Measurements from ENCODE around the gene MOV10. TPM values are rescaled to one million over a fixed set of nuclear protein-coding genes. Genes with fewer than 3 reads are reported as not detected.

Gene MOV10
- total RNA-seq, 2 donors from 2014 or later, result 76.8 to 80.8 TPM

- peak within 1 kb of the TSS; percentile 80 to 86 for H3K4me3 Mint-ChIP-seq
- peak; percentile 74 to 77 for ATAC-seq (replicated peaks in 1 of 2)
- H3K9me3 Mint-ChIP-seq, result no peaks in the 10 kb centered on the region
- H3K4me1 Mint-ChIP-seq (ENCODE audit: low read depth), result peaks cover 57% of the 10 kb centered on the region
- peak; percentile 70 to 74 for DNase-seq
- peaks cover 9% of the 10 kb centered on the region for H3K27me3 Mint-ChIP-seq (ENCODE audit: low read depth)
- peaks cover 5 to 9% of the 10 kb centered on the region in 2 donors for H3K36me3 Mint-ChIP-seq (ENCODE audit: insufficient read depth in 2 of 2)
- peak within 1 kb of the TSS; percentile 66 for H3K27ac Mint-ChIP-seq
Measured at GRCh38 chr1:112706505-112707220, 32.2 kb downstream of the MOV10 start, which contains the start of gene RHOC. Gene RHOC (minus strand): TSS chr1:112707127. CDS start chr1:112703799, 3,328 bp downstream.

- H3K36me3 Mint-ChIP-seq (ENCODE audit: insufficient read depth in 2 of 2), result peaks cover 2% of the 10 kb centered on the region in 2 donors
- peak; percentile 79 to 84 for DNase-seq
- H3K9me3 Mint-ChIP-seq, result no peaks in the 10 kb centered on the region
- peaks cover 50% of the 10 kb centered on the region for H3K4me1 Mint-ChIP-seq (ENCODE audit: low read depth)
- peaks cover 9% of the 10 kb centered on the region for H3K27me3 Mint-ChIP-seq (ENCODE audit: low read depth)
- H3K27ac Mint-ChIP-seq, result peak overlapping the region; percentile 66
- H3K4me3 Mint-ChIP-seq, result peak overlapping the region; percentile 80 to 82
- peak; percentile 66 to 70 for ATAC-seq (replicated peaks in 1 of 2)
Measured at GRCh38 chr1:112707221-112708001, 33.0 kb downstream of the MOV10 start.

GRCh38 chr1:112708002-112708448, 33.6 kb downstream of the MOV10 start:
- DNase-seq, result no peak
- peak overlapping the region; percentile 80 to 82 for H3K4me3 Mint-ChIP-seq
- H3K36me3 Mint-ChIP-seq (ENCODE audit: insufficient read depth in 2 of 2), result peaks cover 0 to 2% of the 10 kb centered on the region in 2 donors
- H3K27me3 Mint-ChIP-seq (ENCODE audit: low read depth), result peaks cover 9% of the 10 kb centered on the region
- no peak for ATAC-seq (replicated peaks in 1 of 2)
- no peaks in the 10 kb centered on the region for H3K9me3 Mint-ChIP-seq
- no peak overlapping the region for H3K27ac Mint-ChIP-seq
- peaks cover 46% of the 10 kb centered on the region for H3K4me1 Mint-ChIP-seq (ENCODE audit: low read depth)

- DNase-seq, result no peak
- peaks cover 0 to 2% of the 10 kb centered on the region in 2 donors for H3K36me3 Mint-ChIP-seq (ENCODE audit: insufficient read depth in 2 of 2)
- H3K27ac Mint-ChIP-seq, result no peak overlapping the region
- H3K4me3 Mint-ChIP-seq, result peak overlapping the region in 1 of 2 donors; percentile 82
- ATAC-seq (replicated peaks in 1 of 2), result no peak
- H3K27me3 Mint-ChIP-seq (ENCODE audit: low read depth), result peaks cover 12% of the 10 kb centered on the region
- peaks cover 43% of the 10 kb centered on the region for H3K4me1 Mint-ChIP-seq (ENCODE audit: low read depth)
- no peaks in the 10 kb centered on the region for H3K9me3 Mint-ChIP-seq
Measured at GRCh38 chr1:112708489-112708888, 34.0 kb downstream of the MOV10 start.

- DNase-seq (no peak), ATAC-seq (replicated peaks in 1 of 2) (no peak)
- Mint-ChIP-seq H3K4me3 (no peak overlapping the region), H3K27ac (no peak overlapping the region), H3K9me3 (no peaks in the 10 kb centered on the region), H3K36me3 (ENCODE audit: insufficient read depth in 2 of 2) (peaks cover 0 to 2% of the 10 kb centered on the region in 2 donors), H3K4me1 (ENCODE audit: low read depth) (peaks cover 28% of the 10 kb centered on the region), H3K27me3 (ENCODE audit: low read depth) (peaks cover 25% of the 10 kb centered on the region)
Measured at GRCh38 chr1:112710159-112710558, 35.7 kb downstream of the MOV10 start.

- DNase-seq (no peak), ATAC-seq (replicated peaks in 1 of 2) (no peak)
- H3K27ac Mint-ChIP-seq, result no peak overlapping the region
Measured at GRCh38 chr1:112710586-112710985, 36.1 kb downstream of the MOV10 start.

GRCh38 chr1:112711041-112711440, 36.6 kb downstream of the MOV10 start:
- H3K27me3 Mint-ChIP-seq (ENCODE audit: low read depth), result peaks cover 25% of the 10 kb centered on the region
- H3K4me1 Mint-ChIP-seq (ENCODE audit: low read depth), result peaks cover 26% of the 10 kb centered on the region
- H3K27ac Mint-ChIP-seq, result no peak overlapping the region
- H3K4me3 Mint-ChIP-seq, result no peak overlapping the region
- no peaks in the 10 kb centered on the region for H3K9me3 Mint-ChIP-seq
- no peak for DNase-seq
- peaks cover 0 to 2% of the 10 kb centered on the region in 2 donors for H3K36me3 Mint-ChIP-seq (ENCODE audit: insufficient read depth in 2 of 2)
- ATAC-seq (replicated peaks in 1 of 2), result no peak

More at GRCh38 chr1:112710586-112710985, 36.1 kb downstream of the MOV10 start:
- Mint-ChIP-seq H3K4me1 (ENCODE audit: low read depth) (peaks cover 26% of the 10 kb centered on the region), H3K9me3 (no peaks in the 10 kb centered on the region), H3K36me3 (ENCODE audit: insufficient read depth in 2 of 2) (peaks cover 0 to 2% of the 10 kb centered on the region in 2 donors), H3K27me3 (ENCODE audit: low read depth) (peaks cover 25% of the 10 kb centered on the region), H3K4me3 (no peak overlapping the region)

GRCh38 chr1:112711670-112712069, 37.2 kb downstream of the MOV10 start:
- ATAC-seq (replicated peaks in 1 of 2) (no peak), DNase-seq (no peak)
- Mint-ChIP-seq H3K4me3 (no peak overlapping the region), H3K9me3 (no peaks in the 10 kb centered on the region), H3K27me3 (ENCODE audit: low read depth) (peaks cover 28% of the 10 kb centered on the region), H3K27ac (no peak overlapping the region), H3K4me1 (ENCODE audit: low read depth) (peaks cover 30% of the 10 kb centered on the region), H3K36me3 (ENCODE audit: insufficient read depth in 2 of 2) (peaks cover 0 to 2% of the 10 kb centered on the region in 2 donors)

- ATAC-seq (replicated peaks in 1 of 2) (no peak), DNase-seq (no peak)
- Mint-ChIP-seq H3K4me3 (no peak overlapping the region), H3K27ac (no peak overlapping the region), H3K4me1 (ENCODE audit: low read depth) (peaks cover 35% of the 10 kb centered on the region), H3K27me3 (ENCODE audit: low read depth) (peaks cover 33% of the 10 kb centered on the region), H3K9me3 (no peaks in the 10 kb centered on the region), H3K36me3 (ENCODE audit: insufficient read depth in 2 of 2) (peaks cover 0 to 2% of the 10 kb centered on the region in 2 donors)
Measured at GRCh38 chr1:112712191-112712590, 37.7 kb downstream of the MOV10 start.

- peaks cover 34% of the 10 kb centered on the region for H3K27me3 Mint-ChIP-seq (ENCODE audit: low read depth)
- no peak overlapping the region for H3K27ac Mint-ChIP-seq
- H3K4me1 Mint-ChIP-seq (ENCODE audit: low read depth), result peaks cover 36% of the 10 kb centered on the region
- H3K9me3 Mint-ChIP-seq, result no peaks in the 10 kb centered on the region
- H3K36me3 Mint-ChIP-seq (ENCODE audit: insufficient read depth in 2 of 2), result no peaks in the 10 kb centered on the region
- DNase-seq (no peak), ATAC-seq (replicated peaks in 1 of 2) (no peak)
- no peak overlapping the region for H3K4me3 Mint-ChIP-seq
Measured at GRCh38 chr1:112712701-112713128, 38.3 kb downstream of the MOV10 start.

- no peak for DNase-seq
- Mint-ChIP-seq H3K27me3 (ENCODE audit: low read depth) (peaks cover 32% of the 10 kb centered on the region), H3K36me3 (ENCODE audit: insufficient read depth in 2 of 2) (no peaks in the 10 kb centered on the region), H3K27ac (no peak overlapping the region), H3K4me3 (peak overlapping the region; percentile 78 to 90), H3K9me3 (no peaks in the 10 kb centered on the region), H3K4me1 (ENCODE audit: low read depth) (peaks cover 39% of the 10 kb centered on the region)
- ATAC-seq (replicated peaks in 1 of 2), result no peak
Measured at GRCh38 chr1:112713466-112714312, 39.2 kb downstream of the MOV10 start.

All from activated T-cell treated with anti-CD3 and anti-CD28 coated beads, Interleukin-2, amount 50 U/mL, for 72 hours (primary cell).